HL-60 (cell line): ENCODE results near the gene TFAM.

Source experiments
- DNase-seq, 2 experiments: peaks; one replicate each; pipeline ENCODE4 v3.0.0-alpha.2; 2010 to 2020; ENCODE audit warnings: low read depth in 1 of 2, low spot score in 1 of 2
- H3K27ac ChIP-seq: fragments of 250-450 bp; sonication (Bioruptor Pico); replicated peaks from 2 replicates; pipeline ENCODE4 v1.5.1; 2020; ENCODE audit warnings: mild to moderate bottlenecking, moderate library complexity
- H3K27me3 ChIP-seq: fragments of 250-450 bp; sonication (Bioruptor Pico); 2 replicates; pipeline ENCODE4 v1.5.1; 2021; ENCODE audit warnings: mild to moderate bottlenecking, moderate library complexity; ENCODE audit not compliant: insufficient read depth, poor library complexity, severe bottlenecking
- H3K4me3 ChIP-seq: replicated peaks from 2 replicates; pipeline ENCODE4 v1.5.1; 2011; ENCODE audit warnings: mild to moderate bottlenecking, control low read depth, low read length; ENCODE audit not compliant: insufficient read depth
- CTCF ChIP-seq: IDR thresholded peaks from one replicate; pipeline ENCODE4 v1.5.1; 2011; ENCODE audit warnings: low read length, control low read depth, inconsistent platforms; ENCODE audit not compliant: insufficient read depth
- GABPA ChIP-seq: IDR thresholded peaks from 2 replicates; pipeline ENCODE4 v1.6.1; 2012; ENCODE audit warnings: low read depth
- POLR2AphosphoS5 ChIP-seq: IDR thresholded peaks from 2 replicates; pipeline ENCODE4 v1.6.1; 2012; ENCODE audit warnings: low read depth
- SPI1 ChIP-seq: IDR thresholded peaks from 2 replicates; pipeline ENCODE4 v1.6.1; 2012; ENCODE audit warnings: low read depth, mild to moderate bottlenecking, borderline replicate concordance
- TF ChIP-seq, protein P1 (sequence below): IDR thresholded peaks from 2 replicates; pipeline ENCODE4 v1.6.1; 2012; ENCODE audit warnings: low read depth; ENCODE audit not compliant: insufficient replicate concordance

The TFAM gene

DNA sequence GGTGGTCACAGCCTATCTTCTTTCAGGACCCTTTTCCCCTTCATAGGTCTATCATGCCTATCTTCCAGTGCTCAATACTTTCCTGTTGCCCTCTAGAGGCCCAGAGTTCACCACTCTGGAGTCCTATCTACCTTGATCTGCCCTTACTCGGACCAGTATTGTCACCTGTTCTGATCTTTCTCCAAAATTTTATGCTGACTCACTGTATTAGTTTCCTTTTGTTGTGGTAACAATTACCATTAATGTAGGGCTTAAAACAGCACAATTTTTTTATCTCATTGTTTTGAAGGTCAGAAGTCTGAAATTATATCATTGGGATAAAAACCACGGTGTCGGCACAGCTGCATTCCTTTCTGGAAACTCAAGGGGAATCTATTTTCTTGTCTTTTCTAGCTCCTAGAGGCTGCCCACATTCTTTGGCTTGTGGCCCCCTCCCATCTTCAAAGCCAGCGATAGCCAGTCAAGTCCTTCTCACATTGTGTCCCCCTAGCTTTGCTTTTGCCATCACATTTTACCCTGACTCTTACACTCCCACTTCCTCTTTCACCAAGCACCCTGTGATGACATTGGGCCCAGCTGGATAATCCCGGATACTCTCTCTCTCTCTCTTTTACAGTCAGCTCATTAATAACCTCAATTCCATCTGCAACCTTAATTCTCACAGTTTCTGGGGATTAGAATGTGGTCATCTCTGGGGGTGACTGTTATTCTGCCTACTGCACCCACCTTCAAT, 54.6 kb downstream of the TFAM start:
- no peak for DNase-seq
- Histone ChIP-seq H3K4me3 (no peak overlapping the region), H3K27ac (no peak overlapping the region), H3K27me3 (no peaks in the 10 kb centered on the region)
- TF ChIP-seq, protein P1, sequence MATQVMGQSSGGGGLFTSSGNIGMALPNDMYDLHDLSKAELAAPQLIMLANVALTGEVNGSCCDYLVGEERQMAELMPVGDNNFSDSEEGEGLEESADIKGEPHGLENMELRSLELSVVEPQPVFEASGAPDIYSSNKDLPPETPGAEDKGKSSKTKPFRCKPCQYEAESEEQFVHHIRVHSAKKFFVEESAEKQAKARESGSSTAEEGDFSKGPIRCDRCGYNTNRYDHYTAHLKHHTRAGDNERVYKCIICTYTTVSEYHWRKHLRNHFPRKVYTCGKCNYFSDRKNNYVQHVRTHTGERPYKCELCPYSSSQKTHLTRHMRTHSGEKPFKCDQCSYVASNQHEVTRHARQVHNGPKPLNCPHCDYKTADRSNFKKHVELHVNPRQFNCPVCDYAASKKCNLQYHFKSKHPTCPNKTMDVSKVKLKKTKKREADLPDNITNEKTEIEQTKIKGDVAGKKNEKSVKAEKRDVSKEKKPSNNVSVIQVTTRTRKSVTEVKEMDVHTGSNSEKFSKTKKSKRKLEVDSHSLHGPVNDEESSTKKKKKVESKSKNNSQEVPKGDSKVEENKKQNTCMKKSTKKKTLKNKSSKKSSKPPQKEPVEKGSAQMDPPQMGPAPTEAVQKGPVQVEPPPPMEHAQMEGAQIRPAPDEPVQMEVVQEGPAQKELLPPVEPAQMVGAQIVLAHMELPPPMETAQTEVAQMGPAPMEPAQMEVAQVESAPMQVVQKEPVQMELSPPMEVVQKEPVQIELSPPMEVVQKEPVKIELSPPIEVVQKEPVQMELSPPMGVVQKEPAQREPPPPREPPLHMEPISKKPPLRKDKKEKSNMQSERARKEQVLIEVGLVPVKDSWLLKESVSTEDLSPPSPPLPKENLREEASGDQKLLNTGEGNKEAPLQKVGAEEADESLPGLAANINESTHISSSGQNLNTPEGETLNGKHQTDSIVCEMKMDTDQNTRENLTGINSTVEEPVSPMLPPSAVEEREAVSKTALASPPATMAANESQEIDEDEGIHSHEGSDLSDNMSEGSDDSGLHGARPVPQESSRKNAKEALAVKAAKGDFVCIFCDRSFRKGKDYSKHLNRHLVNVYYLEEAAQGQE = no peak
- peak; percentile 68 for TF ChIP-seq SPI1
- TF ChIP-seq CTCF = no peak
- TF ChIP-seq GABPA = no peak
- no peak for TF ChIP-seq POLR2AphosphoS5

GRCh38 chr10:58440484-58440883, 55.3 kb downstream of the TFAM start:
- H3K27ac ChIP-seq = no peak overlapping the region
- no peaks in the 10 kb centered on the region for H3K27me3 ChIP-seq
- TF ChIP-seq SPI1 (no peak), GABPA (no peak), CTCF (no peak), POLR2AphosphoS5 (no peak)
- TF ChIP-seq, protein P1 = no peak
- no peak overlapping the region for H3K4me3 ChIP-seq
- no peak for DNase-seq

DNA sequence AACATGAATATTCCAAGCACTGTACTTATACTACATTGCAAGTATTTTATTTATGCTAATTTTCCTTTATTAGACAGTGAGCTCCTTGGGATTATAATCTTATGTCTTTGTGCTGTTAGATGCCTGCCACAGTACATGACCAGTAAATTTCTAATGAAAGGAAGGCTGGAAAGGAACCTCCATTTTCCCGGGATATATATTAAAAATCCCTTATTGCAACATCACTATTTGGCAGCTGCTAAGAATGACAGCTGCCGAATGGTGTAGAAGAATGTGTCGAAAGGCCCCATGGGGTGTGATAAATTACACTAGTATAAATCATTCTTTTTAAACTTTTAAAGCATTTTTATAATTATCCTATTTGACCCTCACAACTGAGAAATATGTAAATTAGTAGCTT, 59.1 kb downstream of the TFAM start:
- TF ChIP-seq CTCF = no peak
- TF ChIP-seq, protein P1 = no peak
- TF ChIP-seq SPI1 = no peak
- TF ChIP-seq POLR2AphosphoS5 = no peak
- no peak for TF ChIP-seq GABPA
- Histone ChIP-seq H3K27ac (no peak overlapping the region), H3K4me3 (no peak overlapping the region), H3K27me3 (no peaks in the 10 kb centered on the region)
- DNase-seq = no peak
